Medulla oblongata (tissue), 1 donor: ENCODE measurements around the gene POP7.
A peak's percentile ranks its signal among the peaks of the same experiment; 100 is the strongest.
"Not testable (repeated sequence)": the region's sequence is repeated elsewhere in the genome, so short reads cannot be mapped to it uniquely, and the experiment has no call there.

Source experiments
- DNase-seq: peaks from one replicate; pipeline ENCODE4 v3.0.0-alpha.2; 2015; ENCODE audit errors: extremely low spot score

The POP7 gene

DNA sequence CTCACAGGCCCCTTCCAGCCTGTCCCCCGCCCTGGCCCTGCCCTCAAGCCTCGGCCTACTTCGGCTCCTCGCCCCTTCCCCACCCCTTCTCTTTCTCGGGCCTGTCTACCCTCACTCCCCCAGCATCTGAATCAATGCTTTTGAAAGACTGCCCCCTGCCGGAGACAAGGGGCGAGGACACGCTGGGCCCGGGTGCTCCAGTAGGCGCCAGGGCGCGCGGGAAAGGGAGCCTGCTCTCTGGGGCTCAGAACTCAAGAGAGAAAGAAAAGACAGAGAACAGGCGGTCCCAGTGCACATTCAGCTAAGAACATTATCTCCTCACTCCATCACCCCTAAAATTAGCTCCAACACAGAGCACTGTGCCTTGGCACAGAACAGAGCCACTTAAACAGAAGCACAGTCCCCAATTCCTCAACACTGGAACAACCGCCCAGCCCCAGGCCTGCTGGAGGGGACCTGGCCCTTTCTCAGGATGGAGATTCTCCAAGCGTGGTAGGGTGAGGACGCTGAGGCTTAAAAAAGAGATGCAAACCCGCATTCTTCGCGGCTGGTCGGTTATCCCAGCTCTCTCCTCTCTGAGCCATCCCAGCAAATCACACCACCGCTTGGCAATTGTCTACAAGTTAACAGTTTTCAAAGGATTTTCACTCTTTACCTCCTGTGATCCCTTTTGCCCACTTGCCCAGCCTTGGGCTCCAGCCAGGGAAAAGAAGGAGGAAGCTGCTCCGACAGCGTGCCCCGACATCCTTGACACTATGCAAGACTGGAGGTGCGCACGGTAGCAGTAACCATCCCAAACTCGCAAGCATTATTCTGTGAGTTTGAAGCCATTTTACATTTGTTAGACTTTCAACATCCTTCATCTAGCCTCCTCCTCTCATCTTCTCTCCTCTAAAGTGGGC, 14.0 kb upstream of the POP7 start:
- DNase-seq, result peak; percentile 90

DNA sequence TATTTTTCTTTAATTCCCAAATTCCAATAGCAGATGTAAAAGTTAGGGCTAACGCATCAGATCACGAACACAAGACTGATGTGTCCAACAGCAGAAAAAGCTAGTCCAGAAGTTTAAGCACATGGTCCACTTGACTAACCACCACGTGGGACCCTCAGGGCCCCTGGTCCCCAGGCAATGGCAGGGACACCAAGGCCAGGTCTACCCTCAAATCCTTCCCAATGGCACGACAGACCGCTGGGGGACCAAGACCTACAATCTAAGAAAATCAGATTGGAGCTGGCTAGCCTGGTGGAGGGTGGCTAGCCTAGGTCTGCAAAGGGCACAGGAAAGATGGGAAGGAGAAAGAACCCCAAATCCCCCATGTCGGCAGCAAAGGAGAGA, 13.4 kb upstream of the POP7 start:
- no peak for DNase-seq

DNA sequence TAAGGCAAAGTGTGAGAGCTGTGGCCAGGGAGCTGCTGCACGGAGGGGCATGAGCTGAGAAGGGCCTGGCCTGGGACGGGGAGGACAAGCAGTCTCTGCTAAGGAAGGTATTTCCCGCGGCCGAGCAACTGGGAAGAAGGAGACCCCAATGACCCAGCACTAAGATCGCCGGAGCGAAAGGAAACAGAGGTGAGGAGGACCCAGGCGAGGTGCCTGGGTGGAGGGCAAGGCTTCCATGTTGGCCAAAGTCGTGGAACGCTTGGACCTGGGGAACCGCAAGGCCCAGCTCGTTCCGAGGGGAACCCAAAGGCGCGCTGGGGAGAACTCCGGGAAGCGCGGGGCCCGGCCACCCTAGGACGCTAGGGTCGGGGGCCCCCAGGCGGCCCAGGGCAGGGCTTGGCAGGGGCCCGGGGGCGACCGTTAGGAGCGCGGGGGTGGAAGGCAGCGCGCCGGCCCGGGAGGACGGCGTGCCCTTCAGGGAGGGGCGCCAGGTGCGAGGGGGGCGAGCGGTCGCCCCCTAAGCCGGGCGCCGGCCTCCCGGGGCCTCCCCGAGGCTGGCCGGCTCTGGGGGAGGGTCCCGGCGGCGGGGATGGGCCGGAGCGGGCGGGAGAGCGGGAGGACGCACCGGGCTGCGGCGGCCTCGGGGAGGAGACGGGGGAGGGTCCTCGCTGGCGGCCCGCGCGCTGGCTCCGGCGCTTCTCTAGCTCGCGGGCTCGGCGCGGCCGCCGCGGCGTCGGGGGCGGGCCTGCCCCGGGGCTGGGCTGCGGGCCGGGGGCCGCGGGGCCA, 12.4 kb upstream of the POP7 start:
- DNase-seq, result no peak

DNA sequence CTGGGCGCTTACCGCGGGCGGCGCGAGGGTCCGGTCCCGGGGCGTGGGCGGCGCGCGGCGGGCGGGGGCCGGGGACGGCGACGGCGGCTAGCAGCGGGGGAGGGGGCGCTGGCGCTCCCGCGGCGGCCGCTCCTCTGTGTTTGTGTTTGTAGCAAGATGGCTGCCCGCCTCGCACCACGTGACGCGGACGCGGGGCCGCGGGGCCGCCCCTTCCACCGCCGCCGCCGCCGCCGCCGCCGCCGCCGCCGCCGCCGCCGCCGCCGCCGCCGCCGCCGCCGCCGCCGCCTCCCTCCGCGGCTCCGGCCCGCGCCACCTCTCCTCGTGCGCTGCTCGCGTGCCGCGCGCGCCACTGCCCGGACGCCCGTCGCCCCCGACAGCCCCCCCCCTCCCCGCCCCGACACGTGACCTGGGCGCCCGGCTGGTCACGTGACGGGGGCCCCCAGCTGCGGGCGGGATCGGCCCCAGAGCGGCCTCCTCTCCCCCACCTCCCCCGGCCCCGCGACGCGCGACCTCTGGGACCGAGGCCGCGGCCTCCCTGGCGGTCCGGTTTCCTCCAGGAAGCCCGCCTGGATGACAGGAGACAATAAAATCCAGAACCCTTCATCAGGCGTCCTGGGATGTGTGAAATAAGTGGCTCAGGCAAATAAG, 11.7 kb upstream of the POP7 start, which contains the start of gene GIGYF1:
Gene GIGYF1 (minus strand): TSS at position 153 of the 648 bp plus-strand sequence. CDS start 6,012 bp downstream, outside the sequence.
- peak; percentile 65 for DNase-seq

DNA sequence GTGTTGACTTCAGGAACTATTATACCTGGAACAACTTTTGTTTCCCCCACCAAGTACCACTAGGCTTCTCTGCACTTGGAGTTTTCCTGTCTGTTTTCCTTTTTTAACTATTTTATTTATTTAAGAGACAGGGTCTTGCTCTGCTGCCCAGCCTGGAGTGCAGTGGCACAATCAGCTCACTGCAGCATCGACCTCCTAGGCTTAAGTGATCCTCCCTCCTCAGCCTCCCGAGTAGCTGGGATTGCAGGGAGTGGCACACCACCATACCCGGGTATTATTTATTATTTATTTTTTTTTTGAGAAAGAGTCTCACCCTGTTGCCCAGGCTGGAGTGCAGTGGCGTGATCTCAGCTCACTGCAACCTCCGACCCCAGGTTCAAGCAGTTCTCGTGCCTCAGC, 9.8 kb upstream of the POP7 start:
- no peak for DNase-seq

DNA sequence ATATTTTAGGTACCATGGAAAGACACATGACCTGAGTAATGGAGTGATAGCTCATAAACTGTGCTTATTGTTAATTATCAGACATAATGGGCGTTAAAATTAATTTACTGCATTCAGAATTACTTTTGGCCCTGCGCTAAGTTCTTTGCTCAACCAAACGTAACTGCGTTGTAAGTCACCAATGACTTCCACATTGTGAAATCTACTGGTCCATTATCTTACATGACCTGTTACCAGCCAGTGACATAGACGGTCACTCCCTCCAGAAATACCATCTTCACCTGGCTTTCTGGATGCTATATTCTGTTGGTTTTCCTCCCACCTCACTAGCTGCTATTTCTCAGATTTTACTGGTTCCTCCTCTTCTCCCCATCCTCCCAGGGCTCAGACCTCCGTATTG, 6.9 kb upstream of the POP7 start:
- no peak for DNase-seq

DNA sequence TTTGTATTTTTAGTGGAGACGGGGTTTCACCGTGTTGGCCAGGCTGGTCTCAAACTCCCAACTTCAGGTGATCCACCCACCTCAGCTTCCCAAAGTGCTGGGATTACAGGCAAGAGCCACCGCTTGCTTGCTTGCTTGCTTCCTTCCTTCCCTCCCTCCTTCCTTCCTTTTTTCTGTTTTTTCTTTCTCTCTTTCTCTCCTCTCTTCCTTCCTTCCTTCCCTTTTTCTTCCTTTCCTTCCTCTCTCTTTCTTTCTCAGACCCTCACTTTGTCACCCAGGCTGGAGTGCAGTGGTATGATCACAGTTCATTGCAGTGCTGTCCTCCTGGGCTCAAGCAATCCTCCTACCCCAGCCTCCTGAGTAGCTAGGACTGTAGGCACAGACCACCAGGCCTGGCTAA, 4.8 kb upstream of the POP7 start:
- DNase-seq, result not testable (repeated sequence)

DNA sequence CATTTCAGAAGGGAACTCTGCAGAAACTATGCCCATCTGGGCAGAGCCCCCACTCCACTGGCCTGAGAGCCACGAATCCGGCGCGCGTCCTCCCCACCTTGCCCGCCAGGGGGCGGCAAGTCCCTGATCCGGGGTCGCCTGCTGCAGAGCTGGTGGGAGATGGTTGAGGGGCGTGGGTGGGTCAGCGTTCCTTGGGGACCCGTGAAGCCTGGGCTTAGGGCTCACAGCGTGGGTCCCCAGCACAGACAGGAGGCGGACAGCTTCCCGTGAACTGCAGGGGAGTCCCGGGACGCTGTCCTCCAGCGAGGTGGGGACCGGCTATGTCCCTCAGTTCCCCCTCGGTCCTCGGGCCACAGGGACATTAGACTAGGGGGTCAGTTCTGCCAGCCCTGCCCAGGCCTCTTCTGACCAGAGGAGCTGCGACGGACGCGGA, 585 bp upstream of the POP7 start:
- peak; percentile 72 for DNase-seq

DNA sequence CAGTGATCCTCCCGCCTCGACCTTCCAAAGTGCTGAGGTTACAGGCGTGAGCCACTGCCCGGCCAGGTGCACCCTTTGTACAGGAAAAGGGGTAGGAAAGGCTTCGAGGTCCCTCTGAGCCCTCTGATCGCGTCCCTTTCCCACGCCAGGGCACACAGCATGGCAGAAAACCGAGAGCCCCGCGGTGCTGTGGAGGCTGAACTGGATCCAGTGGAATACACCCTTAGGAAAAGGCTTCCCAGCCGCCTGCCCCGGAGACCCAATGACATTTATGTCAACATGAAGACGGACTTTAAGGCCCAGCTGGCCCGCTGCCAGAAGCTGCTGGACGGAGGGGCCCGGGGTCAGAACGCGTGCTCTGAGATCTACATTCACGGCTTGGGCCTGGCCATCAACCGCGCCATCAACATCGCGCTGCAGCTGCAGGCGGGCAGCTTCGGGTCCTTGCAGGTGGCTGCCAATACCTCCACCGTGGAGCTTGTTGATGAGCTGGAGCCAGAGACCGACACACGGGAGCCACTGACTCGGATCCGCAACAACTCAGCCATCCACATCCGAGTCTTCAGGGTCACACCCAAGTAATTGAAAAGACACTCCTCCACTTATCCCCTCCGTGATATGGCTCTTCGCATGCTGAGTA, 871 bp downstream of the POP7 start:
- DNase-seq, result no peak

DNA sequence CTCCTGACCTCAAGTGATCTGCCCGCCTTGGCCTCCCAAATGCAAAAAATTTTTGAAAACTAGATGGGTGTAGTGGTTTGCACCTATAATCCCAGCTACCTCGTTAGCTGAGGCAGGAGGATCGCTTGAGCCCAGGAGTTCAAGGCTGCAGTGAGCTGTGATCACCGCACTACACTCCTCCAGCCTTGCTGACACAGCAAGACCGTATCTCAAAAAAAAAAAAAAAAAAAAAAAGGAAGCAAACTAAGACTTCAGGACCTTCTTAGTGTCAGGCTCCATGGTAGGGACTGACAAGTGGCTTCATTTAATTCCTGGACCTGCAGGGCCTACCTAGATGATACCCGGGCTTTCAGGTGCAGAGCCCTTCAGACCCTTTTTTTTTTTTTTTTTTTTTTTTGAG, 2.5 kb downstream of the POP7 start:
- no peak for DNase-seq

DNA sequence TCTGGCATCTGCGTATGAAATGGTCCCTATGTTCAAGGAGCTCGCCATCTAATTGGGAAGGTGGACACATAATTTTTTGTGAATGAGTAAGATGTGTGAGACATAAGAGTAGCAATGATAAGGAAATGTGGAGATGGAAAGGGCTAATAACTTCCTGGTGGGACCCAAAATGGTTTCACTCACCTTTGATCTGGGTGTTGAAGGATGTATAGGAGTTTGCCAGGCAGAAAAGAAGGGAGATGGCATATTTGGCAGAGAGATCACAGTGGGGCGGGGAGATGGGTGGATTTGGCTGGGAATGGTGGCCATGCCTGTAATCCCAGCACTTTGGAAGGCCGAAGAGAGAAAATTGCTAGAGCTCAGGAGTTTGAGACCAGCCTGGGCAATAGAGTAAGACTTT, 4.5 kb downstream of the POP7 start:
- no peak for DNase-seq

DNA sequence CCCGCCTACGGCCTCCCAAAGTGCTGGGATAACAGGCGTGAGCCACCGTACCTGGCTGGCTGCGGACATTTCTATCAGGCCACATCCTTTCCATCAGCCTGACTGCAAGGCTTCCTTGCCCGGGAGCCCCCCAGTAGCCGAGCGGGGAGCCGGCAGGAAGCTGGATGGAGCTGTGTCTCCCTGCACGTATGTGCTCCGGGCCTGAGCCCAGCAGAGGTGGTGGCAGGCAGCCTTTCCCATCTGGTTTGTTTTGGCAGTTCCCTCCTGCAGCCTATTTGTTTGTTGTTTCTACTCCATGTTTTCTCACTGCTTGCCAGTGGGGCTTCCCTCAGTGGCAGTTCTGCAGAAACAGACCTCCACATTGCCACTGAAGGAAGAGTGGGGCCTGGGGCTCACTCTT, 5.4 kb downstream of the POP7 start:
- DNase-seq, result no peak

DNA sequence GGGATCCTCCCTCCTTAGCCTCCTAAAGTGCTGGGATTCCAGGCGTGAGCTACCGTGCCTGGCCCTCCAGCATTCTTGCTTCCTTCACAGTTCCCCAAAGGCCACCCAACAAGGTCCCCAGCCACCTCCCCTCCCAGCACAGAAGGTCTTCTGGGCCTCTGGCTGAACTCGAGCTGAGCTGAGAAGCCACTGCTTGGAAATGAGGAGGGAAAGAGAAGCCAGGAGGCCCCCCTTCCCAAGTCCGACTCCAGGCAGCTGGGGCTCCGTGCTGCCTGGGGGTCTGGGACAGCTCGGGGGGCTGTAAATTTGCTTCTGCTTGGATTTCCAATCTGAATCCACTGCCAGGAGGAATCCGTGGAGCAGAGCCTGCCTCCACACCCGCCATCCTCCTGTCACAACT, 8.8 kb downstream of the POP7 start:
- DNase-seq, result no peak

DNA sequence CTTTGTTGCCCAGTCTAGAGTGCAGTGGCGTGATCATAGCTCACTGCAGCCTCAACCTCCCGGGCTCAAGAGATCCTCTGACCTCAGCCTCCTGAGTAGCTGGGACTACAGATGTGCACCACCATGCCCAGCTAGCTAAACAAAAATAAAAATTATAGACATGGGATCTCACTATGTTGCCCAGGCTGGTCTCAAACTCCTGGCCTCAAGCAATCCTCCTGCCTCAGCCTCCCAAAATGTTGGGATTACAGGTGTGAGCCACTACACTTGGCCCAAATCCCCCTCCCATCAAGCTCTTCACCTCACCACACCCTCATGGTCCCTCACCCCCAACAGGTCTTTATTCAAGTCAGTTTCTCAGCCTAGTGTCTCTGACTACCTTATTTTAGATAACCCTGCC, 11.2 kb downstream of the POP7 start:
- not testable (repeated sequence) for DNase-seq

DNA sequence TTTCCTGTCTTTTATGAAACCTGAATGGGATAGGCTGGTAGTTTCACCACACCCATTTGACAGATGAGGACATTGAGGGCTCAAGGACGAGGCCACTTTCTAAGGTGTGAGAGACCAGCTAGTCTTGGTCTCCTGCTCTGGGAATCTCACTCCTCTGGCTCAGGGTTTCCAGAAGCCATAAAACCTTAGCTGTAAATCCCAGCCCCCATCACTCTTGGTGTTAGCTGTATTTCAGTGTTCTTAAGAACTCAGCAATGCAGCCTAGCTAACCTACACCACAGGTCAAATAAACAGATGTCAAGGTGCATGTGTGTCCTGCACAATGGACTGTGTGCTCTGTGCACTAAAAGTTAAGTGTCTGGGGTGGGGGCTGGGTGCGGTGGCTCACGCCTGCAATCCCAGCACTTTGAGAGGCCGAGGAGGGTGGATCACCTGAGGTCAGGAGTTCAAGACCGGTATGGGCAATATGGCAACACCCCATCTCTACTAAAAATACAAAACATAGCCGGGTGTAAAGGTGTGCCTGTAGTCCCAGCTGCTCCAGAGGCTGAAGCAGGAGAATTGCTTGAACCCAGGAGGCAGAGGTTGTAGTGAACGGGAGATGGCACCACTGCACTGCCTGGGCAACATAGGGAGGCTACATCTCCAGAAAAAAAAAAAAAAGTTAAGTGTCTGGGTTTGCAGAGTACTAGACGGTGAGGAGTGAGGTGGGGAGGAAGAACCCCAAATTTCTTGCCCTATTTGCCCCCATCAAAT, 13.8 kb downstream of the POP7 start:
- DNase-seq, result no peak

DNA sequence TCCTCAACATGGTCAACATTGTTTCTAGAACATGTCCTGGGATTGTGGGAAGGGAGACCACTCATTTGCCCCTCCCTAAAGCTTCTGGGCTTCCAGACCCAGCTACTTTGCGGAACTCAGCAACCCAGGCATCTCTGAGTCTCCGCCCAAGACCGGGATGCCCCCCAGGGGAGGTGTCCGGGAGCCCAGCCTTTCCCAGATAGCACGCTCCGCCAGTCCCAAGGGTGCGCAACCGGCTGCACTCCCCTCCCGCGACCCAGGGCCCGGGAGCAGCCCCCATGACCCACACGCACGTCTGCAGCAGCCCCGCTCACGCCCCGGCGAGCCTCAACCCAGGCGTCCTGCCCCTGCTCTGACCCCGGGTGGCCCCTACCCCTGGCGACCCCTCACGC, 14.4 kb downstream of the POP7 start, which contains the start of gene EPO:
Gene EPO (plus strand): TSS at position 190 of the 392 bp plus-strand sequence. CDS start 513 bp downstream, outside the sequence.
- no peak for DNase-seq

DNA sequence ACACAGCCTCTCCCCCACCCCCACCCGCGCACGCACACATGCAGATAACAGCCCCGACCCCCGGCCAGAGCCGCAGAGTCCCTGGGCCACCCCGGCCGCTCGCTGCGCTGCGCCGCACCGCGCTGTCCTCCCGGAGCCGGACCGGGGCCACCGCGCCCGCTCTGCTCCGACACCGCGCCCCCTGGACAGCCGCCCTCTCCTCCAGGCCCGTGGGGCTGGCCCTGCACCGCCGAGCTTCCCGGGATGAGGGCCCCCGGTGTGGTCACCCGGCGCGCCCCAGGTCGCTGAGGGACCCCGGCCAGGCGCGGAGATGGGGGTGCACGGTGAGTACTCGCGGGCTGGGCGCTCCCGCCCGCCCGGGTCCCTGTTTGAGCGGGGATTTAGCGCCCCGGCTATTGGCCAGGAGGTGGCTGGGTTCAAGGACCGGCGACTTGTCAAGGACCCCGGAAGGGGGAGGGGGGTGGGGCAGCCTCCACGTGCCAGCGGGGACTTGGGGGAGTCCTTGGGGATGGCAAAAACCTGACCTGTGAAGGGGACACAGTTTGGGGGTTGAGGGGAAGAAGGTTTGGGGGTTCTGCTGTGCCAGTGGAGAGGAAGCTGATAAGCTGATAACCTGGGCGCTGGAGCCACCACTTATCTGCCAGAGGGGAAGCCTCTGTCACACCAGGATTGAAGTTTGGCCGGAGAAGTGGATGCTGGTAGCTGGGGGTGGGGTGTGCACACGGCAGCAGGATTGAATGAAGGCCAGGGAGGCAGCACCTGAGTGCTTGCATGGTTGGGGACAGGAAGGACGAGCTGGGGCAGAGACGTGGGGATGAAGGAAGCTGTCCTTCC, 15.0 kb downstream of the POP7 start:
- DNase-seq, result no peak

DNA sequence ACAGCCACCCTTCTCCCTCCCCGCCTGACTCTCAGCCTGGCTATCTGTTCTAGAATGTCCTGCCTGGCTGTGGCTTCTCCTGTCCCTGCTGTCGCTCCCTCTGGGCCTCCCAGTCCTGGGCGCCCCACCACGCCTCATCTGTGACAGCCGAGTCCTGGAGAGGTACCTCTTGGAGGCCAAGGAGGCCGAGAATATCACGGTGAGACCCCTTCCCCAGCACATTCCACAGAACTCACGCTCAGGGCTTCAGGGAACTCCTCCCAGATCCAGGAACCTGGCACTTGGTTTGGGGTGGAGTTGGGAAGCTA, 15.5 kb downstream of the POP7 start:
- DNase-seq, result no peak

DNA sequence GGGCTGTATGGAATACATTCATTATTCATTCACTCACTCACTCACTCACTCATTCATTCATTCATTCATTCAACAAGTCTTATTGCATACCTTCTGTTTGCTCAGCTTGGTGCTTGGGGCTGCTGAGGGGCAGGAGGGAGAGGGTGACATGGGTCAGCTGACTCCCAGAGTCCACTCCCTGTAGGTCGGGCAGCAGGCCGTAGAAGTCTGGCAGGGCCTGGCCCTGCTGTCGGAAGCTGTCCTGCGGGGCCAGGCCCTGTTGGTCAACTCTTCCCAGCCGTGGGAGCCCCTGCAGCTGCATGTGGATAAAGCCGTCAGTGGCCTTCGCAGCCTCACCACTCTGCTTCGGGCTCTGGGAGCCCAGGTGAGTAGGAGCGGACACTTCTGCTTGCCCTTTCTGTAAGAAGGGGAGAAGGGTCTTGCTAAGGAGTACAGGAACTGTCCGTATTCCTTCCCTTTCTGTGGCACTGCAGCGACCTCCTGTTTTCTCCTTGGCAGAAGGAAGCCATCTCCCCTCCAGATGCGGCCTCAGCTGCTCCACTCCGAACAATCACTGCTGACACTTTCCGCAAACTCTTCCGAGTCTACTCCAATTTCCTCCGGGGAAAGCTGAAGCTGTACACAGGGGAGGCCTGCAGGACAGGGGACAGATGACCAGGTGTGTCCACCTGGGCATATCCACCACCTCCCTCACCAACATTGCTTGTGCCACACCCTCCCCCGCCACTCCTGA, 16.7 kb downstream of the POP7 start:
- DNase-seq, result no peak
